HG02870 (cell line): ENCODE measurements around the gene LRWD1.
A peak's percentile ranks its signal among the peaks of the same experiment; 100 is the strongest.
"Not testable (repeated sequence)": the region's sequence is repeated elsewhere in the genome, so short reads cannot be mapped to it uniquely, and the experiment has no call there.

Experiments
- ATAC-seq: cut with Tn5 transposase; IDR thresholded peaks from one replicate; pipeline ENCODE4 v1.9.1; 2021; ENCODE audit warnings: mild to moderate bottlenecking, moderate library complexity; ENCODE audit not compliant: unreplicated experiment

LRWD1 gene

DNA sequence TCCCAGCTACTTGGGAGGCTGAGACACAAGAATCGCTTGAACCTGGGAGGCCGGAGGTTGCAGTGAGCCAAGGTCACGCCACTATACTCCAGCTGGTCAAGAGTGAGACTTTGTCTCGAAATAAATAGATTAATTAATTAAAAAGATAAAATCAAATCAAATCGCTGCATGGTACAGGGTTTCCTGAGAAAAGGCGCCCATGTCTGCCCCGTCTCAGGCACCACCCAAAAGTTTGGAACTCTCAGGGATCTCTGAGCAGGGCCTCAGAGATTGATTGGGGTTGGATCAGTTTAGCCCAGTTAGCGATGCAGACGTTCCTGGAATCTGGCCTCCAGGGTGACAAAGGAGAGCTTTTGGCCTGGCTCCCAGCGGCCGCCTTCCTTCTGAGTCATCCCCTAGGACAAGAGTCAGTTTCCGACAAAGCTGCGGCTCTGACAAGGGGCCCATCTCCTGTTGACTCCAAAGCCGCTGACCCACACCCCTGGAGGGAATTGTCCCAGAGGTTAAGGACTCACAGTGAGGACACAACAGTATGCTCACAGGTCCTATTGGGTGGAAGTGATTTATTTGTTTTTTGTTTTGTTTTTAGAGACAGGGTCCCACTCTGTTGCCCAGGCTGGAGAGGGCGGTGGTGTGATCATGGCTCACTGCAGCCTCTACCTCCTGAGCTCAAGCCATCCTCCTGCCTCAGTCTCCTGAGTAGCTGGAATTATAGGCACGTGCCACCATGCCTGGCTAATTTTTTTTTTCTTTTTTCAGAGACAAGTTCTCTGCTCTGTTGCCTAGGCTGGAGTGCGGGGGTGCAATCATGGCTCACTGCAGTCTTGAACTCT, 24.6 kb upstream of the LRWD1 start:
- ATAC-seq, result no peak

DNA sequence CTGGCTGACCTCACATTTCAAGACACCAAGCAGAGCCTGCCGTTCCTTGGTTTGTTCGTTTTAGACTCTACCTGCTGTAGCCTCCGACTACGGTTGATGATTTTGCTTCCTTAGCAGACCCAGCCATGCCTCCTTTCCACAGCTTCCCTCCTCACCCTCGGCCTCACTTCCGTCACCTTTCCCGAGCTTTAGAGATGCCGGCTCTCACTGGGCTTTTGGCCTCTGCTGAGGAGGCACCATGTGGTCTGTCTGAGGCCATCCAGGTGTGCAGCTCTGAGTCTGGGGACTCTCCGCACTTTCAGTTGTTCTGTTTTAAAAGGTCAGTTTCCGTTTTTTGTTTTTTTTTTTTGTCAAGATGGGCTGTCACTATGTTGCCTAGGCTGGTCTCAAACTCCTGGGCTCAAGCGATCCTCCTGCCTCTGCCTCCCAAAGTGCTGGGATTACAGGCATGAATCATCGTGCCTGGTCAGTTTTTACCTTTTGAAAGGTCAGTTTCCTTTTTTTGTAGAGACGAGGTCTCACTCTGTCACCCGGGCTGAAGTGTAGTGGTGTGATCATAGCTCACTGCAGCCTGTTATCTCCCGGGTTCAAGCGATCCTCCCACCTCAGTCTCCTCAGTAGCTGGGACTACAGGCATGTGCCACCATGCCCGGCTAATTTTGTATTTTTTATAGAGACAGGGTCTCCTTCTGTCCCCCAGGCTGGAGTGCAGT, 19.7 kb upstream of the LRWD1 start:
- ATAC-seq, result peak; percentile 47

DNA sequence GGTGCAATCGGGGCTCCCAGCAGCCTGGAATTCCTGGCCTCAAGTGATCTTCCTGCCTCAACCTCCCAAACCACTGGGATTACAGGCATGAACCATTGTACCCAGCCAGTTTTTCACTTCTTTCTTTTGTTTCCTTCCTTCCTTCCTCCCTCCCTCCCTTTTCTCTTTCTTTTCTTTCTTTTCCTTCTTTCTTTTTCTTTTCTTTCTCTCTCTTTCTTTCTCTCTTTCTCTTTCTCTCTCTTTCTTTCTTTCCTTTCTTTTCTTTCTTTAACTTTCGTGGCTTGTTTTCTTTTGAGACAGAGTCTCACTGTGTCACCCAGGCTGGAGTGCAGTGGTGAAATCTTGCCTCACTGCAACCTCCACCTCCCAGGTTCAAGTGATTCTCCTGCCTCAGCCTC, 19.1 kb upstream of the LRWD1 start:
- ATAC-seq, result no peak

- no peak for ATAC-seq
Measured at GRCh38 chr7:102446387-102447156, 18.2 kb upstream of the LRWD1 start.

DNA sequence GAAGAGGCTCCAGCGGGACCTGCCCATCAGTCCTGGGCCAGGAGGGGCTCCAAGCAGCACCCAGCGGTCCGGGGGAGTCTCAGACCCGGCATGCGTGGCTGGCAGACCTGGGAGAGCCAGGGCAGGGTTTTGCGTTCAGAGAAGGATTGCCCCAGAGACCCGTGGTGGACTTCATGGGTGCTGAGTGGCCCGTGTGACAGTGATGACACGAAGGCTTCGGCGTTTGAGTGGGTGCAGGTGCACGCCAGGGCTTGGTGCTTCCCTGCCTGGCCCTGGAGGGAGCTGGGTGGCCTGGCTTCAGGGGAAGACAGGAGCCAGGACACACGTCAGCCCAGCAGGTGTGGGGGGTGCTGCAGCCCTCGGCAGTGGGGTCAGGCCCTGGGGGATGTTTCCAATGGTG, 17.5 kb upstream of the LRWD1 start:
- ATAC-seq, result no peak

DNA sequence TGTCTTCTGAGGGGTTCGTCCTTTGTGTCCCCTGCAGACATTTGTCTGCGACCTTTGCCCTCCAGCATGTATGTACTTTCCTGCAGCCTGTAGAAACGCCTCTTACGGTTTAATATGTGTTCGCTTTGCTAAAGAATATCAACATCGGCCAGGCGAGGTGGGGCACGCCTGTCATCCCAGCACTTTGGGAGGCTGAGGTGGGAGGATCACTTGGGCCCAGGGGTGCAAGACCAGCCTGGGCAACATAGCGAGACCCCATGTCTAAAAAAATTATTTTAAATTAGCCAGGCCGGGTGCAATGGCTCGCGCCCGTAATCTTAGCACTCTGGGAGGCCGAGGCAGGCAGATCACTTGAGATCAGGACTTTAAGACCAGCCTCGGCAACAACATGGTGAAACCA, 15.6 kb upstream of the LRWD1 start:
- no peak for ATAC-seq

DNA sequence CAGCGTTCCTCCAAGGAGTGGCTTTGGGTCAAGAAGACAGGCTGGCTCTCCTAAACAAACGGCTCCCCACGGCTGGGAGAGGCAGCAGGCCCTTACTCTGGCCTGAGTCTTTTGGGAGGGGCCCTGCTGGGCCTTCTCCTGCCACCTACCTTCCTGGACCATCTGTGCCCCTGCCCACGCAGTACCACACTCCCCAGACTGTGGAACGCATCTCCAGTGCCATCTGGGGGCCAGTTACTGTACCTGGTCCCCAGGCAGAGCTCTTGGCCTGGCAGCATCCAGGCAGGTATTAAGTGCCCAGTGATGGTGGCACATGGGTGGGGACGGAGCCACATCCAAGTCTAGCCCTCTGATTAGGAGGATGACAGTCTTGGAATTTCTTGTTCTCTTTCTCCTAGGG, 14.5 kb upstream of the LRWD1 start:
- no peak for ATAC-seq

DNA sequence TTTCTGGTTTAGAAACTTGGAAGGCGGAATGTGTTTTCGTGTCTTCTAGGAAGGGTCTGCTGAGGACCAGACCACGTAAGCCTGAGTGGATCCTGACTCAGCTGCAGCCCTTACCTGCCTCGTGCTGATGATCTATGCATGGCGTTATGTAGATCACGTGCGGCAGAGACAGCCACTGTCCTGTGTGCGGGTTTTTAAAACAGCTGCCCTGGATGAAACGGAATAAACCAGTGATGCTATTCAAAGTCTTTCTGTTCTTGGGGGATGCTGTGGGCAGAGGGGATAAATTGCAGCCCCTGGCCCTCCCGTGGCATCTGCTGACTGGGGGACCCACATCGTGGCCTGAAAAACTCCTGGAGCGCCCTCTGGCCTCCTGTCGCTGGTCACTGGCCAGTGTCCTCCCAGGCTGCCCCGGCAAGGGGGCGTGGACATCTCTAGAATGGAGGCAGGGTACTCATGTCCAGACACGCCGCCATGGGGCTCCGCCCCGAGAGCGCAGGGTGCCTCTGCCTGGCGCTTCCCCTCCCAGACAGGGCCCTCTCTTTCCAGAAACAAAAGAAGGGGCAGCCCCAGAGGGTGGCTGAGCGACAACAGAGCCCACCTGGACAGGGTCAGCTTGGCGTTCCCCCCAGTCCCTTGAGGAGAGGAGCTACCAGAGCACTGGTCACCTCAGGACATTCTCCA, 13.3 kb upstream of the LRWD1 start:
- no peak for ATAC-seq

DNA sequence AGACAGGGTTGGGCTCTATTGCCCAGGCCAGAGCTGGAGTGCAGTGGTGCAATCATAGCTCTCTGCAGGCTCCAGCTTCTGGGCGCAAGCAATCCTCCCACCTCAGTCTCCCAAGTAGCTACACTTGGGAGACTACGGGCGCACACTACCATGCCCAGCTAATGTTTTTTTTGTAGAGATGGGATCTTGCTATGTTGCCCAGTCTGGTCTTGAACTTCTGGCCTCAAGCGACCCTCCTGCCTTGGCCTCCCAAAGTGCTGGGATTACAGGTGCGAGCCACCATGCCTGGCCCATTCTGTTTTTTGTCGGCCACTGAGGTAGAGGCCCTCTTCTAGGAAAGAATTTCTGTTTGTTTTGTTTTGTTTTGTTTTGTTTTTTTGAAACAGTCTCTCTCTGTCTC, 12.3 kb upstream of the LRWD1 start:
- ATAC-seq, result no peak

GRCh38 chr7:102453319-102453718, 11.5 kb upstream of the LRWD1 start:
- ATAC-seq, result no peak

DNA sequence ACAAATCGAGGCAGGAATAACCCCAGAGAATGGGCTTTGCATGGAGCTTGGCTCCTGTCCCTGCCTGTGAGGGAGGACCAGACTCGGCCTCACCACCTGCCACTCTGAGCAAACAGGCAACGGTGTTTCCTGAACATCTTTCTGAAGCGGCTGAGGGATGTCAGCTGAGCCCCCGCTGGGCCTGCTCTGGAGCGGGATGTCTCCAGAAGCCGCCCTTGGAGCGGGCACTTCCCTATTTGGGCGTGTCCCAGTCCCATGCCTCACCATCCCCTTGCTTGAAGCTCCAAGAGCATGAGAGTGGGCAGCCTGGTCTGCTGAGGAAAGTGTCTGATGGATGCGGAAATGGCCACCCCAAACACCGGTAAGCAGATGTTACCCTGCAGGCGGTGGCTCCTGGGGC, 10.3 kb upstream of the LRWD1 start:
- ATAC-seq, result no peak

DNA sequence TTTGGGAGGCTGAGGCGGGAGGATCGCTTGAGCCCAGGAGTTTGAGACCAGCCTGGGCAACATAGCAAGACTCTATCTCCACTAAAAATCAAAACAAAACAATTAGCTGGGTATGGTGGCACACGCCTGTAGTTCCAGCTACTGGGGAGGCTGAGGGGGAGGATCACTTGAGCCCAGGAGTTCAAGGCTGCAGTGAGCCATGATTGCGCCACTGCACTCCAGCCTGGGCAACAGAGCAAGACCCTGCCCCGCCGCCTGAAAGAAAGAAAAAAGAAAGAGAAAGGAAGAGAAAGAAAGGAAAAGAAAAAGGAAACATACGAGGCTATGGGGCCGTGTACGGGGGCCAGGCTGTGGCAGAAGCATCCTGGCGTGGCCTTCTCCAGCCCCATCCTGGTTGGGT, 9.9 kb upstream of the LRWD1 start:
- not testable (repeated sequence) for ATAC-seq

DNA sequence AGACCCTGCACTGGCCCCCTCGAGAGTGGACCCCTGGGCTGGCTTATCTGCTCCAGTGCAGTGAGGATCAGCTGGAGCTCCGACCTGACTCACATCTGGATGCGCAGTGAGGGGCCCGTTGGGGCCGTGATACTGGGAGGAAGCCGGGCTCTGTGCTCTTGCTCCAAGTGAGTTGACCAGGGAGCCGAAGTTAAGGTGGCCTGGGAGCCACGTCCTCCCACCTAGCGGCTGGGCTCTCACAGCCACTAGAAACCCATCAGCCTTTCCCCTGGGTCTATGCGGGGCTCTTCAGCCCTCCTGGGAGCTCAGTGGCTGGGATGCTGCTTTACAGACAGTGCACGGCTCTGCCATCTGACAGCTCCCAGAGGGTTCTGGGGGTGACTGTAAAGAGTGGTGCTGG, 9.2 kb upstream of the LRWD1 start:
- no peak for ATAC-seq

DNA sequence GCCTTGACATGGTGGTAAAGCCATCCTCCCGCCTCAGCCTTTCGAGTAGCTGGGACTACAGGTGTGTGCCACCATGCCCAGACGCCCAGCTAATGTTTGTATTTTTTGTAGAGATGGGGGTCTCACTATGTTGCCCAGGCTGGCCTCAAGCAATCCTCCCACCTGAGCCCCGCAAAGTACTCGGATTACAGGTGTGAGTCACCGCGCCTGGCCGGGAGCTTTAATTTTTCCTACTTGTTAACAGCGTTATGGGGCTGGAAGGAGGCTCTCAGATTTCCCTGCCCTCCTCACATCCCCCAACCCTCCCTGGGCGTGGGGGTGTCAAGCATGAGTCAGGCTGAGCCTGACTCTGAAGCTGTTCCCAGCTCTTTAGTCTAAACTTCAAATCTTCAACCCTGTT, 8.5 kb upstream of the LRWD1 start:
- ATAC-seq, result no peak

DNA sequence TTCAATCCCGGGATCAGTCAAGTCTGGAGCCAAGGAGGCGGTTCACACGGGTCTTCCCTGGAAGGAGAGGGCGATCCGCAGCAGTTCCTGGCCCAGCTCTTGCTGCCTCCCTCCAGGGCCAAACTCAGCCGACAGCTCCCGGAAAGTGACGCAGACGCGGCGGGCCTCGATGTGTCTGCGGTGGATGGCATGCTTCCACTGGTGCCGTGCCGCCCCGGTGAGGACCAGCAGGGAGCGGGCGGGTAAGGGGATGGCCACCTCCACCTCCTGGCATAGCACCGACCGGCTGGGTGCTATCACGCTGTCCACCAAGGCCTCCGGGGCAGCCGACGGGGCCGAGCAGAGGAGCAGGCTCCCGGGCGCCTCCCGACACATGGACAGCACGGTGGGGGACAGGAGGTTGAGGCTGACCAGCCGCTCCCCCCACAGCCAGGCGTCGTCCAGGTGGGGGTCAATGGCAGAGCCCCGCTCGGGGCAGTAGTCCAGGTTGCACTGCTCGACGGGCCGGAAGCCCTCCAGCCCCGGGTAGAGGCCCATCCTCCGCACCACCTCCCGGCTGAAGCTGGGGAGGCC, 7.3 kb upstream of the LRWD1 start:
- no peak for ATAC-seq

- ATAC-seq, result no peak
Measured at GRCh38 chr7:102459221-102459844, 5.5 kb upstream of the LRWD1 start.

- no peak for ATAC-seq
Measured at GRCh38 chr7:102460467-102460866, 4.3 kb upstream of the LRWD1 start.

GRCh38 chr7:102463841-102464576, 775 bp upstream of the LRWD1 start:
- ATAC-seq, result no peak

GRCh38 chr7:102466097-102466496, 1.3 kb downstream of the LRWD1 start:
- ATAC-seq, result no peak
